Esophagus muscularis mucosa (tissue), 4 donors: Measurements from ENCODE around the gene JARID2.

Source experiments
- CTCF ChIP-seq, 3 experiments: fragments of 200-600 bp in 2 of 3; fragments of 450-650 bp in 1 of 3; sonication (generic) in 2 of 3; IDR thresholded peaks; one replicate each; pipeline ENCODE4 v1.5.1; 2017 to 2019; ENCODE audit warnings: antibody characterized with exemption in 3 of 3, mild to moderate bottlenecking in 2 of 3, moderate library complexity in 1 of 3
- EP300 ChIP-seq: sonication (generic); formaldehyde crosslinking; IDR thresholded peaks from one replicate; pipeline ENCODE4 v1.6.1; 2017; ENCODE audit warnings: antibody characterized with exemption
- POLR2A ChIP-seq: fragments of 450-650 bp; IDR thresholded peaks from one replicate; pipeline ENCODE4 v1.6.1; 2017; ENCODE audit warnings: antibody characterized with exemption, moderate library complexity, mild to moderate bottlenecking, low read depth

DNA sequence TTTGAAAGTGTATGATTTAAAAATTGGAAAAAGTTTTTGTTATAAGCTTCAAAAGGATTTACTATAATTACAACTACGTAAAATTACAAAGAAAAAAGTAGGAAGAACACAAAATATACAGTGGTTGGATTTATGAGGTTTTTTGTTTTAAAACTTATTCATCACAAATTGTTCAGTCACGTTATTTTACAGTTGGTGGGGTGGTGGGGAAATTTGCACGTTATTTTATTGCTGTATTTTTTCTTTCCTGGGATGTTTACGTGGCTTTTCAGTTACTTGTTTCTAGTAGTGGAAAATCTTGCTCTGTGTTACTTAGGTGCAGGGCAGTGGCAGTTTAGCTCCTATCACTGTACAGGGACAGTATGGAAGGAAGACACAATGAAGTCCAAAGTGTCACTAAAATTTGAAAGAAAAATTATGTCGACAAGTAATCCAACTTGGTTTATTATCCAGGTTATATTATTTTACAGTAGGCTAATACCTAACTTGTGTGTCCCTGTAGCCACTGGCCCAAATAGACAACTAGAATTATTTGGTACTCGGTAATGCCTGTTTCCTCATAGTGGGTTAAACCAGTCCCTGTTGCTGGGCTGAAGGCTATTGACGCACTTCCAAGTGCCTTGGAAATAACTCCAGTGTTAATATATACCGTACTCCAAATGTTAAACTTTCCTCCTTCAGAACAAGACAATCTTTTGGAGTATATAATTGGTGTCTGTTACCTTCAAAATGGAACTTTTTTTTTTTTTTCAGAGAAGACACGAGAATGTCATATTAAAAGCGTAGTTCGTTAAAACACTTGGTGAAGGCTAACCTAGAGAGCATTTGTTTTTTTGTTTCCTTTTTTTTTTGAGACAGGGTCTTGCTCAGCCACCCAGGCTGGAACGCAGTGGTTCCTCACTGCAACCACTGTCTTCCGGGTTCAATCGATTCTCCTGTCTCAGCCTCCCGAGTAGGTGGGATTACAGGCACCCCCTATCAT lies 4.6 kb downstream of the JARID2 start:
- TF ChIP-seq EP300 (no peak), CTCF (IDR thresholded peaks at IDR 0.05) (no peak), POLR2A (no peak)
